HL-60 (cell line): ENCODE data around the gene MYH15.

Source experiments
- CTCF ChIP-seq: IDR thresholded peaks from one replicate; pipeline ENCODE4 v1.5.1; 2011; ENCODE audit warnings: low read length, control low read depth, inconsistent platforms; ENCODE audit not compliant: insufficient read depth
- POLR2AphosphoS5 ChIP-seq: IDR thresholded peaks from 2 replicates; pipeline ENCODE4 v1.6.1; 2012; ENCODE audit warnings: low read depth
- REST ChIP-seq: IDR thresholded peaks from 2 replicates; pipeline ENCODE4 v1.6.1; 2012; ENCODE audit warnings: low read depth; ENCODE audit not compliant: insufficient replicate concordance
- SPI1 ChIP-seq: IDR thresholded peaks from 2 replicates; pipeline ENCODE4 v1.6.1; 2012; ENCODE audit warnings: low read depth, mild to moderate bottlenecking, borderline replicate concordance

DNA sequence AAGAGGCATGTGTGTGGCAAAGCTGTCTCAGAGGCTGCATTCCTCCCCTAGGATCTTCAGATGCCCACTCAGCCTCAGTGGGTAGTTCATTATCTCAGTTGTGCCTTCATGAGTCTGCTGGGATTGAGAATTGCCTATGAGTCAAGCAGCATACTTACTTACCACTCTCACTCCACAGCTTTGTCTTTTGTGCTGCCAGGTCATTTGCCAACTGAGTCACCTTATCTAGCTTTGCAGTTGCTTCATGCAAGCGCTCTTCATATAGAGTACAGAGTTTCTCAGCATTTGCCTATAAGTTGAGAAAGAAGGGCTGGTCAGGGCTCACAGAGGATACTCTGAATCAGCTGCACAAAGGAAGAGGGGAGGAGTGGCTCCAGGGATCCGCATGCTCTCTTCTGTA lies 89.5 kb downstream of the MYH15 start:
- TF ChIP-seq CTCF: no peak
- TF ChIP-seq POLR2AphosphoS5: no peak
- TF ChIP-seq REST: no peak
- no peak for TF ChIP-seq SPI1
